GM23338 (cell line): ENCODE data around the gene FTCDNL1. TPM values are rescaled to one million over a fixed set of nuclear protein-coding genes. Genes with fewer than 3 reads are reported as not detected.
A peak's percentile ranks its signal among the peaks of the same experiment; 100 is the strongest.

ENCODE experiments used
- ATAC-seq: fragments of 200-7000 bp; cut with Tn5 transposase; 3 replicates; pipeline ENCODE4 v1.9.1; 2020
- DNase-seq: peaks from one replicate; pipeline ENCODE4 v3.0.0-alpha.2; 2015; ENCODE audit warnings: low spot score
- H2AFZ ChIP-seq: fragments of 200-600 bp; sonication (generic); 2 replicates; pipeline ENCODE4 v1.8.0; 2016; ENCODE audit warnings: antibody characterized with exemption, mild to moderate bottlenecking, moderate library complexity
- H3F3A ChIP-seq: fragments of 200-600 bp; sonication (generic); replicated peaks from 2 replicates; pipeline ENCODE4 v1.8.0; 2017; ENCODE audit warnings: antibody characterized with exemption, mixed run types, low read depth
- H3K27ac ChIP-seq: fragments of 200-600 bp; sonication (generic); 2 replicates; pipeline ENCODE4 v1.6.1; 2016; ENCODE audit warnings: low read depth
- H3K27me3 ChIP-seq: fragments of 200-600 bp; sonication (generic); 2 replicates; pipeline ENCODE4 v1.8.0; 2016; ENCODE audit warnings: mild to moderate bottlenecking, mixed run types, moderate library complexity; ENCODE audit not compliant: insufficient read depth
- H3K36me3 ChIP-seq: fragments of 200-600 bp; sonication (generic); 2 replicates; pipeline ENCODE4 v1.8.0; 2016; ENCODE audit warnings: mild to moderate bottlenecking; ENCODE audit not compliant: insufficient read depth
- H3K4me1 ChIP-seq: fragments of 200-600 bp; sonication (generic); 2 replicates; pipeline ENCODE4 v1.8.0; 2016; ENCODE audit warnings: mild to moderate bottlenecking, moderate library complexity; ENCODE audit not compliant: insufficient read depth
- H3K4me2 ChIP-seq: fragments of 200-600 bp; sonication (generic); 2 replicates; pipeline ENCODE4 v1.7.1; 2017; ENCODE audit warnings: mixed run types
- H3K4me3 ChIP-seq: fragments of 200-600 bp; sonication (generic); 2 replicates; pipeline ENCODE4 v1.6.1; 2016; ENCODE audit warnings: mixed run types
- H3K79me2 ChIP-seq: fragments of 200-600 bp; sonication (generic); replicated peaks from 2 replicates; pipeline ENCODE4 v1.8.0; 2017; ENCODE audit warnings: mild to moderate bottlenecking; ENCODE audit not compliant: insufficient read depth
- H3K9me2 ChIP-seq: fragments of 200-600 bp; sonication (generic); 2 replicates; pipeline ENCODE4 v1.8.0; 2017; ENCODE audit not compliant: insufficient read depth
- H4K20me1 ChIP-seq: fragments of 200-600 bp; sonication (generic); replicated peaks from 2 replicates; pipeline ENCODE4 v1.8.0; 2017; ENCODE audit warnings: mild to moderate bottlenecking; ENCODE audit not compliant: insufficient read depth
- H3K27ac Mint-ChIP-seq: 2 replicates; pipeline ENCODE4 v1.8.0; 2020; ENCODE audit warnings: inconsistent platforms, mild to moderate bottlenecking, moderate library complexity, mixed read lengths
- H3K27me3 Mint-ChIP-seq: 3 replicates; pipeline ENCODE4 v1.8.0; 2022; ENCODE audit warnings: low read depth, mild to moderate bottlenecking, moderate library complexity, mixed read lengths, inconsistent platforms; ENCODE audit not compliant: insufficient read depth, poor library complexity
- H3K36me3 Mint-ChIP-seq: 3 replicates; pipeline ENCODE4 v1.8.0; 2021; ENCODE audit warnings: low read depth, mild to moderate bottlenecking, inconsistent platforms, moderate library complexity, mixed read lengths
- H3K4me1 Mint-ChIP-seq: 3 replicates; pipeline ENCODE4 v1.8.0; 2020; ENCODE audit warnings: mild to moderate bottlenecking, inconsistent platforms, mixed read lengths
- H3K4me3 Mint-ChIP-seq: 3 replicates; pipeline ENCODE4 v1.8.0; 2021; ENCODE audit warnings: moderate library complexity, mild to moderate bottlenecking, inconsistent platforms, mixed read lengths
- H3K9me3 Mint-ChIP-seq: 3 replicates; pipeline ENCODE4 v1.8.0; 2020; ENCODE audit warnings: moderate library complexity, mild to moderate bottlenecking, inconsistent platforms, mixed read lengths
- CTCF ChIP-seq, 2 experiments: fragments of 200-600 bp in 1 of 2; sonication (generic) in 1 of 2; conservative IDR thresholded peaks; 2 replicates each; pipeline versions ENCODE4 v1.5.1 to v1.6.1; 2016 to 2017; ENCODE audit warnings: antibody characterized with exemption in 2 of 2, low read depth in 2 of 2, mild to moderate bottlenecking in 2 of 2, moderate library complexity in 1 of 2
- ETS1 ChIP-seq: IDR thresholded peaks from 2 replicates; pipeline ENCODE4 v1.6.1; 2016; ENCODE audit warnings: antibody characterized with exemption
- NANOG ChIP-seq: IDR thresholded peaks from 2 replicates; pipeline ENCODE4 v1.6.1; 2016; ENCODE audit warnings: antibody characterized with exemption, borderline replicate concordance
- POLR2AphosphoS5 ChIP-seq: IDR thresholded peaks from 2 replicates; pipeline ENCODE4 v1.6.1; 2016; ENCODE audit warnings: antibody characterized with exemption, low read depth
- REST ChIP-seq: IDR thresholded peaks from one replicate; pipeline ENCODE4 v1.6.1; 2018; ENCODE audit warnings: antibody characterized with exemption; ENCODE audit not compliant: unreplicated experiment
- STAT1 ChIP-seq: IDR thresholded peaks from one replicate; pipeline ENCODE4 v1.6.1; 2016; ENCODE audit warnings: antibody characterized with exemption; ENCODE audit not compliant: unreplicated experiment
- ZNF114 ChIP-seq: fragments of 250-450 bp; sonication (Bioruptor Pico); IDR thresholded peaks from 2 replicates; pipeline ENCODE4 v1.5.0; 2020; ENCODE audit warnings: mild to moderate bottlenecking, moderate library complexity
- ZNF331 ChIP-seq: fragments of 250-450 bp; sonication (Bioruptor Pico); IDR thresholded peaks from 2 replicates; pipeline ENCODE4 v1.5.0; 2020; ENCODE audit warnings: low read depth, mild to moderate bottlenecking, moderate library complexity
- ZNF462 ChIP-seq: fragments of 250-450 bp; sonication (Bioruptor Pico); IDR thresholded peaks from 2 replicates; pipeline ENCODE4 v1.5.0; 2020; ENCODE audit warnings: mild to moderate bottlenecking, moderate library complexity
- polyA plus RNA-seq: library from polyadenylated mRNA; unstranded; fragments of >200 nt; fragmentation: Nextera tagmentation; extraction: Ambion mirVana; gene quantifications from 2 replicates; pipeline ENCODE4 v1.2.1, GENCODE V29; 2016
- total RNA-seq: library from RNA; depleted of rRNA; stranded (reverse); fragments of >200 nt; shearing (Covaris generic); gene quantifications from 2 replicates; pipeline ENCODE4 v1.2.3, GENCODE V29; 2014

The FTCDNL1 gene
- total and polyA plus RNA-seq, 2 experiments from 2014 or later: 1.7 to 2.0 TPM

GRCh38 chr2:199770716-199771115 lies 80.3 kb downstream of the FTCDNL1 start:
- DNase-seq (no peak), ATAC-seq (peak; percentile 50; the same call in 1 of the 3 replicates)
- H3K36me3 Mint-ChIP-seq: no peaks in the 10 kb centered on the region
- no peak overlapping the region for H3K4me3 Mint-ChIP-seq
- TF ChIP-seq ZNF114 (CRISPR knock-in tag) (no peak), POLR2AphosphoS5 (no peak), ZNF331 (CRISPR knock-in tag) (no peak)
- peaks cover 8% of the 10 kb centered on the region; the same call in 1 of the 2 replicates for H3K9me2 ChIP-seq
- H4K20me1 ChIP-seq: no peaks in the 10 kb centered on the region
- no peaks in the 10 kb centered on the region for H3K36me3 ChIP-seq
- no peak overlapping the region for H3K27ac Mint-ChIP-seq
- H3K27ac ChIP-seq: no peak overlapping the region
- no peaks in the 10 kb centered on the region for H3F3A ChIP-seq
- no peaks in the 10 kb centered on the region for H3K9me3 Mint-ChIP-seq
- peaks cover 2% of the 10 kb centered on the region; the same call in 1 of the 3 replicates for H3K4me1 Mint-ChIP-seq
- H3K27me3 ChIP-seq: no peaks in the 10 kb centered on the region
- H3K4me1 ChIP-seq: no peaks in the 10 kb centered on the region
- H2AFZ ChIP-seq: no peak overlapping the region
- H3K4me2 ChIP-seq: no peak overlapping the region
- H3K27me3 Mint-ChIP-seq: no peaks in the 10 kb centered on the region
- no peaks in the 10 kb centered on the region for H3K79me2 ChIP-seq
- no peak overlapping the region for H3K4me3 ChIP-seq

- no peak for ATAC-seq
- H3K9me3 Mint-ChIP-seq: no peaks in the 10 kb centered on the region
- no peaks in the 10 kb centered on the region for H3K36me3 ChIP-seq
- no peaks in the 10 kb centered on the region for H3K4me1 ChIP-seq
- no peaks in the 10 kb centered on the region for H3F3A ChIP-seq
- no peaks in the 10 kb centered on the region for H3K79me2 ChIP-seq
- no peak overlapping the region for H3K27ac Mint-ChIP-seq
- H3K4me2 ChIP-seq: no peak overlapping the region
- H3K27me3 ChIP-seq: no peaks in the 10 kb centered on the region
- peaks cover 5% of the 10 kb centered on the region; the same call in 1 of the 3 replicates for H3K4me1 Mint-ChIP-seq
- no peaks in the 10 kb centered on the region for H3K27me3 Mint-ChIP-seq
- no peaks in the 10 kb centered on the region for H3K9me2 ChIP-seq
- H3K27ac ChIP-seq: no peak overlapping the region
- no peak overlapping the region for H3K4me3 ChIP-seq
- no peak overlapping the region for H3K4me3 Mint-ChIP-seq
- H4K20me1 ChIP-seq: no peaks in the 10 kb centered on the region
- H3K36me3 Mint-ChIP-seq: no peaks in the 10 kb centered on the region
- peak overlapping the region; percentile 85; the same call in 1 of the 2 replicates for H2AFZ ChIP-seq
- DNase-seq: no peak
- TF ChIP-seq STAT1: no peak
- no peak for TF ChIP-seq REST
- TF ChIP-seq NANOG: no peak
- TF ChIP-seq ETS1: no peak
- no peak for TF ChIP-seq CTCF (conservative IDR thresholded peaks at IDR 0.05; ENCODE audit: low read depth in 2 of 2)
- no peak for TF ChIP-seq ZNF114 (CRISPR knock-in tag)
- no peak for TF ChIP-seq ZNF331 (CRISPR knock-in tag)
- TF ChIP-seq POLR2AphosphoS5: no peak
- TF ChIP-seq ZNF462 (CRISPR knock-in tag): no peak
These were observed 85.3 kb downstream of the FTCDNL1 start for GRCh38 chr2:199765646-199766045.
